Body of pancreas (tissue), 4 donors: ENCODE measurements around the gene ZFY.

Source experiments
- CTCF ChIP-seq, 7 experiments: fragments of 450-650 bp in 4 of 7; fragments of 200-600 bp in 3 of 7; sonication (generic) in 3 of 7; IDR thresholded peaks; one replicate each; pipeline ENCODE4 v1.5.1; 2016 to 2019; ENCODE audit warnings: antibody characterized with exemption in 7 of 7
- POLR2A ChIP-seq, 3 donors: fragments of 450-650 bp; IDR thresholded peaks; one replicate each; pipeline ENCODE4 v1.6.1; 2016; ENCODE audit warnings: antibody characterized with exemption in 3 of 3, mild to moderate bottlenecking in 2 of 3

- TF ChIP-seq CTCF (IDR thresholded peaks at IDR 0.05) (no peak), POLR2A (IDR thresholded peaks at IDR 0.05) (no peak)
Observed at GRCh38 chrY:2964814-2965213, 29.6 kb downstream of the ZFY start.
